PC-3 (cell line): ENCODE measurements around the gene DAAM2.

Source experiments
- EZH2 ChIP-seq: fragments of 300-600 bp; sonication (generic); IDR thresholded peaks from one replicate; pipeline ENCODE4 v1.6.1; 2017; ENCODE audit warnings: antibody characterized with exemption, mild to moderate bottlenecking, low read length; ENCODE audit not compliant: unreplicated experiment
- EZH2phosphoT487 ChIP-seq: fragments of 300-600 bp; sonication (generic); IDR thresholded peaks from 2 replicates; pipeline ENCODE4 v1.6.1; 2018; ENCODE audit warnings: mild to moderate bottlenecking, antibody characterized with exemption, low read length, borderline replicate concordance
- TF ChIP-seq, protein P1 (sequence below): fragments of 300-600 bp; sonication (generic); conservative IDR thresholded peaks from 2 replicates; pipeline ENCODE4 v1.5.1; 2017; ENCODE audit warnings: antibody characterized with exemption, low read depth, mild to moderate bottlenecking, low read length

DNA sequence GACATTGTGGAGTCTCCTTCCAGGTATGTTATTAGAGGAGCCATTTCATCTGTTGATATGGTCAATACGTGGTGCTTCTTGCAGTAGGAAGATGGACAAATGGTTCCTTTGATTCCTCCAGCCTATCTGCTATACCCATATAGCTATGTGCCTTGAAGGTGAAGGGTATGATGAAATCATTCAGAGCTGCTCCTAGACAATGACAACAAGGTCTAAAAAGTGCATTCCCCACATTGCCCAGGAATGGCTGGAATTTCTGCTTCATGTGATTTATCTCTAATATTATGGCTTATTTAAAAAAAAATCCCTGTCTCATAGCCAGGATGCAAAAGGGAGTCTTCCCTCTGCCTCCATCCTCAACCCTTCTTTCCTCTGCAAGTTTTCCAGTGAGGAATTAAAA lies 14.1 kb downstream of the DAAM2 start:
- TF ChIP-seq, protein P1, sequence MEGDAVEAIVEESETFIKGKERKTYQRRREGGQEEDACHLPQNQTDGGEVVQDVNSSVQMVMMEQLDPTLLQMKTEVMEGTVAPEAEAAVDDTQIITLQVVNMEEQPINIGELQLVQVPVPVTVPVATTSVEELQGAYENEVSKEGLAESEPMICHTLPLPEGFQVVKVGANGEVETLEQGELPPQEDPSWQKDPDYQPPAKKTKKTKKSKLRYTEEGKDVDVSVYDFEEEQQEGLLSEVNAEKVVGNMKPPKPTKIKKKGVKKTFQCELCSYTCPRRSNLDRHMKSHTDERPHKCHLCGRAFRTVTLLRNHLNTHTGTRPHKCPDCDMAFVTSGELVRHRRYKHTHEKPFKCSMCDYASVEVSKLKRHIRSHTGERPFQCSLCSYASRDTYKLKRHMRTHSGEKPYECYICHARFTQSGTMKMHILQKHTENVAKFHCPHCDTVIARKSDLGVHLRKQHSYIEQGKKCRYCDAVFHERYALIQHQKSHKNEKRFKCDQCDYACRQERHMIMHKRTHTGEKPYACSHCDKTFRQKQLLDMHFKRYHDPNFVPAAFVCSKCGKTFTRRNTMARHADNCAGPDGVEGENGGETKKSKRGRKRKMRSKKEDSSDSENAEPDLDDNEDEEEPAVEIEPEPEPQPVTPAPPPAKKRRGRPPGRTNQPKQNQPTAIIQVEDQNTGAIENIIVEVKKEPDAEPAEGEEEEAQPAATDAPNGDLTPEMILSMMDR = no peak
- TF ChIP-seq EZH2phosphoT487 (no peak), EZH2 (no peak)
